ENCODE measurements around the gene CUX1. TPM values are rescaled to one million over a fixed set of nuclear protein-coding genes. Genes with fewer than 3 reads are reported as not detected.

The CUX1 gene
- total RNA-seq, 1 donor from 2014 or later, result 50.6 TPM

DNA sequence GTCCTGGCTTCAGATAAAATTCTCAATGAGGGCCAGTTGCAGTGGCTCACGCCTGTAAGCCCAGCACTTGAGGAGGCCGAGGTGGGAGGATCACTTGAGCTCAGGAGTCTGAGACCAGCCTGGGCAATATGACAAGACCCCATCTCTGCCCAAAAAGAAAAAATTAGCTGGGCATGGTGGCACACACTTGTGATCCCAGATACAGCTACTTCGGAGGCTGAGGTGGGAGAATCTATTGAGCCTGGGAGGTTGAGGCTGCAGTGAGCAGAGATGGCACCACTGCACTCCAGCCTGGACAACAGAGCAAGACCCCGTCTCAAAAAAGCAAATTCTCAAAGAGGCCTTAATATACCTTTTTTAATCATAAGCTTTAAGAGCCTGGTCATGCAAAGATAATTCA, 142.9 kb downstream of the CUX1 start:
- Histone ChIP-seq H3K9ac (ENCODE audit: low read length) (no peak overlapping the region), H3K4me1 (ENCODE audit: insufficient read depth, low read length) (no peaks in the 10 kb centered on the region), H3K27me3 (ENCODE audit: insufficient read depth, low read length) (no peaks in the 10 kb centered on the region), H4K20me1 (ENCODE audit: insufficient read depth, low read length) (peaks cover 53% of the 10 kb centered on the region), H3K36me3 (ENCODE audit: insufficient read depth, low read length) (no peaks in the 10 kb centered on the region), H3K27ac (ENCODE audit: low read depth, low read length) (no peak overlapping the region), H3K79me2 (ENCODE audit: insufficient read depth, low read length) (peaks cover 6% of the 10 kb centered on the region), H3K4me3 (ENCODE audit: insufficient read depth, low read depth, low read length) (no peak overlapping the region), H3K9me3 (ENCODE audit: insufficient read depth, low read depth, low read length) (no peaks in the 10 kb centered on the region), H2AFZ (ENCODE audit: low read depth, low read length) (no peak overlapping the region), H3K4me2 (ENCODE audit: low read length) (no peak overlapping the region)
- Mint-ChIP-seq H3K27ac (ENCODE audit: unreplicated experiment) (no peak overlapping the region), H3K4me3 (ENCODE audit: unreplicated experiment) (no peak overlapping the region), H3K4me1 (ENCODE audit: low read depth, unreplicated experiment) (no peaks in the 10 kb centered on the region), H3K27me3 (ENCODE audit: low read depth, unreplicated experiment) (no peaks in the 10 kb centered on the region), H3K36me3 (ENCODE audit: low read depth, unreplicated experiment) (no peaks in the 10 kb centered on the region), H3K9me3 (ENCODE audit: unreplicated experiment) (no peaks in the 10 kb centered on the region)
- TF ChIP-seq, protein P1, sequence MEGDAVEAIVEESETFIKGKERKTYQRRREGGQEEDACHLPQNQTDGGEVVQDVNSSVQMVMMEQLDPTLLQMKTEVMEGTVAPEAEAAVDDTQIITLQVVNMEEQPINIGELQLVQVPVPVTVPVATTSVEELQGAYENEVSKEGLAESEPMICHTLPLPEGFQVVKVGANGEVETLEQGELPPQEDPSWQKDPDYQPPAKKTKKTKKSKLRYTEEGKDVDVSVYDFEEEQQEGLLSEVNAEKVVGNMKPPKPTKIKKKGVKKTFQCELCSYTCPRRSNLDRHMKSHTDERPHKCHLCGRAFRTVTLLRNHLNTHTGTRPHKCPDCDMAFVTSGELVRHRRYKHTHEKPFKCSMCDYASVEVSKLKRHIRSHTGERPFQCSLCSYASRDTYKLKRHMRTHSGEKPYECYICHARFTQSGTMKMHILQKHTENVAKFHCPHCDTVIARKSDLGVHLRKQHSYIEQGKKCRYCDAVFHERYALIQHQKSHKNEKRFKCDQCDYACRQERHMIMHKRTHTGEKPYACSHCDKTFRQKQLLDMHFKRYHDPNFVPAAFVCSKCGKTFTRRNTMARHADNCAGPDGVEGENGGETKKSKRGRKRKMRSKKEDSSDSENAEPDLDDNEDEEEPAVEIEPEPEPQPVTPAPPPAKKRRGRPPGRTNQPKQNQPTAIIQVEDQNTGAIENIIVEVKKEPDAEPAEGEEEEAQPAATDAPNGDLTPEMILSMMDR (IDR thresholded peaks at IDR 0.05; ENCODE audit: insufficient read depth, low read depth, low read length), result no peak
- FAIRE-seq, result no peak
- DNase-seq (ENCODE audit: low read depth), result no peak

DNA sequence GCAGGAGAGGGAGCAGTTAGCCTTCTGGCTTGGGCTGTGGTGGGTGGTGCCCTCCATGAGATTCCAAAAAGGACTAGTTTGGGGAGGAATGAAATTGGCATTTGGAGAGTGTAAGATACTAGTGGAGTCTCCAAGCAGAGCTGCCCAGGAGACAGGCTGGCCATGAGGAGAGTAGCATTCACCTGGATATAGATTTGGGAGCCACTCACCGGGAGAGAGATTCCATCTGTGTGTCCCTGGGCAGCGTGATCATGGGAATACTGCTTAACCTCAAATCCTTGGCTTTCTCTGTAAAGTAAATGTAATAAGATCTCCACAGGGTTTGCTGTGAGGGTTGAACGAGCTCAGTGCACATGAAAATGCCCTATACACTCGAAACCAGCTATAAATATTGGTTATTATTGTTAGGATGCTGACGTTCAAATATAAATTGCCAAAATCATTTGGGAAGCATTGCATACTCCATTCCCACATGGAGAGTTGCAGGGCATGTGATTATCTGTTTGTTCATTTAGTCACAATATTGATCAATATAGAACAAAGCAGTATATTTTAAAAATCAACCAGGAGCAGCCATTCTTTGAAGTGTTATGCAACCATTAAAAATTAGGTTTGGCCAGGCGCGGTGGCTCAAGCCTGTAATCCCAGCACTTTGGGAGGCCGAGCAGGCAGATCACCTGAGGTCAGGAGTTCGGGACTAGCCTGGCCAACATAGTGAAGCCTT, 143.7 kb downstream of the CUX1 start:
- Histone ChIP-seq H3K27ac (ENCODE audit: low read depth, low read length) (no peak overlapping the region), H3K9ac (ENCODE audit: low read length) (no peak overlapping the region), H3K4me2 (ENCODE audit: low read length) (no peak overlapping the region), H3K9me3 (ENCODE audit: insufficient read depth, low read depth, low read length) (no peaks in the 10 kb centered on the region), H3K4me3 (ENCODE audit: insufficient read depth, low read depth, low read length) (no peak overlapping the region), H4K20me1 (ENCODE audit: insufficient read depth, low read length) (peaks cover 53% of the 10 kb centered on the region), H3K4me1 (ENCODE audit: insufficient read depth, low read length) (no peaks in the 10 kb centered on the region), H2AFZ (ENCODE audit: low read depth, low read length) (no peak overlapping the region), H3K27me3 (ENCODE audit: insufficient read depth, low read length) (no peaks in the 10 kb centered on the region), H3K36me3 (ENCODE audit: insufficient read depth, low read length) (no peaks in the 10 kb centered on the region), H3K79me2 (ENCODE audit: insufficient read depth, low read length) (peaks cover 3% of the 10 kb centered on the region)
- TF ChIP-seq EZH2 (IDR thresholded peaks at IDR 0.05; ENCODE audit: insufficient read depth, low read length), result no peak
- TF ChIP-seq, protein P1 (IDR thresholded peaks at IDR 0.05; ENCODE audit: insufficient read depth, low read depth, low read length), result no peak
- Mint-ChIP-seq H3K36me3 (ENCODE audit: low read depth, unreplicated experiment) (no peaks in the 10 kb centered on the region), H3K9me3 (ENCODE audit: unreplicated experiment) (no peaks in the 10 kb centered on the region), H3K27me3 (ENCODE audit: low read depth, unreplicated experiment) (no peaks in the 10 kb centered on the region), H3K4me1 (ENCODE audit: low read depth, unreplicated experiment) (no peaks in the 10 kb centered on the region), H3K4me3 (ENCODE audit: unreplicated experiment) (no peak overlapping the region), H3K27ac (ENCODE audit: unreplicated experiment) (no peak overlapping the region)
- DNase-seq (ENCODE audit: low read depth) (no peak), FAIRE-seq (no peak)

DNA sequence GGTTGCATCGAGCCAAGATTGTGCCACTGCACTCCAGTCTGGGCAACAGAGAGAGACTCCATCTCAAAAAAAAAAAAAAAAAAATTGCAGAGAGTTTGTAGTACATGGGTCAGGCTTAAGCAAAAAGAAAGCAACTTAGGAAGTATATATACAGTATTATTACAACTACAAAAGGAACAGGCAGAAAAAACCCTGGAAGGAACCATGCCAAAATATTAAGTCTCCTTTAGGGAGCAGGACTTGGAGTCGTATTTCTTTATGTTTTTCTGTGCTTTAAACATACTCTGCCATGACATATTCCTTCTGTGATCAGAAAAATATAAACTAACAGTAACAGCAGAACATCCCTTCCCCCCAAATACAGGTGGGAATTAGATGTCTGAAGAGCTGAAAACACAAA, 144.4 kb downstream of the CUX1 start:
- no peaks in the 10 kb centered on the region for H3K4me1 Mint-ChIP-seq (ENCODE audit: low read depth, unreplicated experiment)
- no peak overlapping the region for H3K27ac ChIP-seq (ENCODE audit: low read depth, low read length)
- no peaks in the 10 kb centered on the region for H3K4me1 ChIP-seq (ENCODE audit: insufficient read depth, low read length)
- H3K4me3 ChIP-seq (ENCODE audit: insufficient read depth, low read depth, low read length), result no peak overlapping the region
- no peaks in the 10 kb centered on the region for H3K27me3 ChIP-seq (ENCODE audit: insufficient read depth, low read length)
- H3K4me3 Mint-ChIP-seq (ENCODE audit: unreplicated experiment), result no peak overlapping the region
- H3K9me3 Mint-ChIP-seq (ENCODE audit: unreplicated experiment), result no peaks in the 10 kb centered on the region
- DNase-seq (ENCODE audit: low read depth) (no peak), FAIRE-seq (no peak)
- no peaks in the 10 kb centered on the region for H3K27me3 Mint-ChIP-seq (ENCODE audit: low read depth, unreplicated experiment)
- no peaks in the 10 kb centered on the region for H3K79me2 ChIP-seq (ENCODE audit: insufficient read depth, low read length)
- H4K20me1 ChIP-seq (ENCODE audit: insufficient read depth, low read length), result peaks cover 59% of the 10 kb centered on the region
- H3K4me2 ChIP-seq (ENCODE audit: low read length), result no peak overlapping the region
- no peak overlapping the region for H2AFZ ChIP-seq (ENCODE audit: low read depth, low read length)
- no peak overlapping the region for H3K27ac Mint-ChIP-seq (ENCODE audit: unreplicated experiment)
- H3K36me3 Mint-ChIP-seq (ENCODE audit: low read depth, unreplicated experiment), result no peaks in the 10 kb centered on the region
- H3K36me3 ChIP-seq (ENCODE audit: insufficient read depth, low read length), result no peaks in the 10 kb centered on the region
- H3K9ac ChIP-seq (ENCODE audit: low read length), result no peak overlapping the region
- no peak for TF ChIP-seq EZH2 (IDR thresholded peaks at IDR 0.05; ENCODE audit: insufficient read depth, low read length)
- TF ChIP-seq, protein P1 (IDR thresholded peaks at IDR 0.05; ENCODE audit: insufficient read depth, low read depth, low read length), result no peak
- no peaks in the 10 kb centered on the region for H3K9me3 ChIP-seq (ENCODE audit: insufficient read depth, low read depth, low read length)

Measured in astrocyte (in vitro differentiated cells and primary cell).